ENCODE measurements around the gene RANBP17.

DNA sequence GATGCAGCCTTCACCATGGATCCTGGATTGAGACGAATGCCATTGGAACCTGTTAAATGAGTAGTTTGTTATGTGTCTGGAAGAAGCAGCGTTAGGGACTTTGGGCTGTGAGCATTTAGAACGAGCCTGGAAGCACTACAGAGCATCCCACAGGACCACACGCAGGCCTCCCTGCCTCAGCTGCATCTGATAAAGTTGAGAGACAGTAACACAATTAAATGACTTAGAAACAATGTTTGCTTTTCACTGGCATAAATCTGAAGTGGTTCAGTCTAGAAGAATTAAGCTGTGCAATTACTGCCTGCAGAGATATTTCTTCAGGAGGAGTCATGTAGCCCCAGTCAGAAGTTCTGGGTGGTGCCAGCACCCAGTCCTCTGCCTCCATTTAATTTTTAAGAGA is 437.4 kb downstream of the RANBP17 start:
- TF ChIP-seq, protein P1, sequence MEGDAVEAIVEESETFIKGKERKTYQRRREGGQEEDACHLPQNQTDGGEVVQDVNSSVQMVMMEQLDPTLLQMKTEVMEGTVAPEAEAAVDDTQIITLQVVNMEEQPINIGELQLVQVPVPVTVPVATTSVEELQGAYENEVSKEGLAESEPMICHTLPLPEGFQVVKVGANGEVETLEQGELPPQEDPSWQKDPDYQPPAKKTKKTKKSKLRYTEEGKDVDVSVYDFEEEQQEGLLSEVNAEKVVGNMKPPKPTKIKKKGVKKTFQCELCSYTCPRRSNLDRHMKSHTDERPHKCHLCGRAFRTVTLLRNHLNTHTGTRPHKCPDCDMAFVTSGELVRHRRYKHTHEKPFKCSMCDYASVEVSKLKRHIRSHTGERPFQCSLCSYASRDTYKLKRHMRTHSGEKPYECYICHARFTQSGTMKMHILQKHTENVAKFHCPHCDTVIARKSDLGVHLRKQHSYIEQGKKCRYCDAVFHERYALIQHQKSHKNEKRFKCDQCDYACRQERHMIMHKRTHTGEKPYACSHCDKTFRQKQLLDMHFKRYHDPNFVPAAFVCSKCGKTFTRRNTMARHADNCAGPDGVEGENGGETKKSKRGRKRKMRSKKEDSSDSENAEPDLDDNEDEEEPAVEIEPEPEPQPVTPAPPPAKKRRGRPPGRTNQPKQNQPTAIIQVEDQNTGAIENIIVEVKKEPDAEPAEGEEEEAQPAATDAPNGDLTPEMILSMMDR (IDR thresholded peaks at IDR 0.05; ENCODE audit: low read depth, low read length) = no peak
- TF ChIP-seq EZH2phosphoT487 (IDR thresholded peaks at IDR 0.05; ENCODE audit: low read depth) = no peak

All from OCI-LY3 (cell line).